HG02623 (cell line): ENCODE results near the gene SLC22A13.

Experiments used
- ATAC-seq: cut with Tn5 transposase; IDR thresholded peaks from one replicate; pipeline ENCODE4 v1.9.1; 2021; ENCODE audit warnings: moderate library complexity; ENCODE audit not compliant: unreplicated experiment

The SLC22A13 gene

DNA sequence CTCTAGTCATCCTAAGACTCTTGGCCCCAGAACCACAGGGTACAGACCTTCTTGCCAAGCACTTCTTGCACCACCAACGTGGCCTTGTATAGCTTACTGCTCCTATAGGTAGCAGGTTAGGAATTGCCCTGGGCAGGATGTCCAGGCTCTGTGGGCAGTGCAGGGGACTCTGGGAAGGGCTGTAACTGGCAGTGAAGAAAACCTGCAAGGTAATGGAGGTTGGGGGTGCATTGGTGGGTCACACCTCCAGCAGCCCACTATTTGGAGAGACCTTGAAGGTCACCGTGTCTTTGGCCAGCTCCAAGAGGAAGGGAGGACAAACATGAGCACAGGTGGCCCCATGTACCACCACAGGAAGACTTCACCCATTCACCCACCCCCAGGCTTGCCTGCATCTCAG lies 59.6 kb downstream of the SLC22A13 start:
- no peak for ATAC-seq

DNA sequence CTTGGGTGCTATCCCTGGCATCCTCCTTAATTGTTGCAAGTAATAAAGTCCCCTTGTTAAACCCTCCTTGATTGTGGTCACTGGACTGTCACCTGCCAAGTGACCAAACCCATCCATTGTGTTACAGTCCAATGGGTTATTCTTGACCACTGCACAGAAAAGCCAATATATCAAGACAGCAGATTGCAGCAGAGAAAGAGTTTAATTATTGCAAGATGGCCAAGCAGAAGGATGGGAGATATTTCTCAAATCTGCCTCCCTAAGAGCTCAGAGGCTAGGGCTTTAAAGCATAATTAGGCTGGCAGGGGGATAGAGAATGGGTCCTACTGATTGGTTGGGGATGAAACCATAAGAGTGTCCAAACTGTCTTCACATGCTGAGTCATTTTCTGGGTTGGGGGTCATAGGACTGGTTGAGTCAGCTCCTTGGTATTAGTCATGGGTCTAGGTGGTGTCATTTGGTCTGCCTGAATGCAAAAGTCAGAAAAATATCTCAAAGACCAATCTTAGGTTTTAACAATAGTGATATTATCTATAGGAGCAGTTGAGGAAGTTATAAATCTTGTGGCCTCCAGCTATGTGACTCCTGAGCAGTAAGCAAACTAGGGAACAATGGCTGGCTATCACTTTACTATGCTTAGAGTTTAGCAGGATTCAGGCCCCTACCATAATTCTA lies 61.9 kb downstream of the SLC22A13 start:
- ATAC-seq: no peak
